HG03439 (cell line): Measurements from ENCODE around the gene RUNDC3A.
"Not testable (repeated sequence)": the region's sequence is repeated elsewhere in the genome, so short reads cannot be mapped to it uniquely, and the experiment has no call there.

Experiments
- ATAC-seq: cut with Tn5 transposase; IDR thresholded peaks from one replicate; pipeline ENCODE4 v1.9.1; 2021; ENCODE audit warnings: mild to moderate bottlenecking, moderate library complexity; ENCODE audit not compliant: unreplicated experiment

The RUNDC3A gene

DNA sequence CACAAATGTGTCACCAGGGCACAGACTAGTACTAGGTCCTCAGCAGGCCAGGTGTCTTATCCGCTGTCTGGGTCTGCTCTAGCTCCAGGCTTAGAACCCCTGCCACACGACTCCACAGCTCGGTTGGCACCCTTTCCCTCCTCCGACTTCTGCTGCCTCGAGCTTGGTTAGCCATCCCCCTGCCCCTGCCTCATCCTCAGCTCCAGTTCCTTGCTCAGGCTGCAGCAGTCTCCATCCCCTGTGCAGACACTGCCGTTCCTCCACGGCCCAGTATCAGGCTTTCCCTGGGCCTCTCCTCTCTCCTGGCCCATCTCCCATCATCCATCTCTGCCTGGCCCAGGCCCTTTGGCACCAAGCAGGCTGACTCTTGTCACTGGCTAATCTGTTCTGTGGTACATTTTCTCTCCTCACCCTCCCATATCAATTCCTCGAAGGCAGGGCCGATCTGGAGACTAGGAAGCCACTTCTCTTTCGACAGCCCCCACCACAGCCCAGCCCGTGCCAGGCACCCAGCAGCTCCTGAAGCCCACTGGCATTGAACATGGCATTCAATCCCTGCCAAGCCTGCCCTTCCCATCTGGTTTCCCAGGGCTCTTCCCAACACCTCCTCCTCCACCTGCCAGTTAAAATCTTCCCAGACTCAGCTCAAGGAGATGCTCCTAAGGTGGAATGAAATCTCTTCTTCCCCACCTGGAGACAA lies 35.3 kb downstream of the RUNDC3A start:
- ATAC-seq: no peak

DNA sequence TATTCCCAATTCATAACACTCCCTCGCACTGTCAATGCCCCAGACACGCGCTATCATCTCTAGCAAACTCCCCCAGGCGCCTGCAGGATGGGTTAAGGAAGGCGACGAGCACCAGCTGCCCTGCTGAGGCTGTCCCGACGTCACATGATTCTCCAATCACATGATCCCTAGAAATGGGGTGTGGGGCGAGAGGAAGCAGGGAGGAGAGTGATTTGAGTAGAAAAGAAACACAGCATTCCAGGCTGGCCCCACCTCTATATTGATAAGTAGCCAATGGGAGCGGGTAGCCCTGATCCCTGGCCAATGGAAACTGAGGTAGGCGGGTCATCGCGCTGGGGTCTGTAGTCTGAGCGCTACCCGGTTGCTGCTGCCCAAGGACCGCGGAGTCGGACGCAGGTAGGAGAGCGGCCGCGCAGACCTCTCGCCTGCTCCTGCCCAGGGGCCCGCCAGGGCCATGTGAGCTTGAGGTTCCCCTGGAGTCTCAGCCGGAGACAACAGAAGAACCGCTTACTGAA lies 36.6 kb downstream of the RUNDC3A start, which contains the start of gene GRN:
GRN (plus strand) TSS at position 364 of the 515 bp plus-strand sequence. CDS start 3,863 bp downstream, outside the sequence.
- peak; percentile 68 for ATAC-seq

- peak; percentile 4 for ATAC-seq
Measured at GRCh38 chr17:44345454-44346026, 37.1 kb downstream of the RUNDC3A start.

GRCh38 chr17:44346064-44346844 lies 37.9 kb downstream of the RUNDC3A start:
- ATAC-seq: no peak

GRCh38 chr17:44347206-44348055 lies 39.0 kb downstream of the RUNDC3A start:
- not testable (repeated sequence) for ATAC-seq

DNA sequence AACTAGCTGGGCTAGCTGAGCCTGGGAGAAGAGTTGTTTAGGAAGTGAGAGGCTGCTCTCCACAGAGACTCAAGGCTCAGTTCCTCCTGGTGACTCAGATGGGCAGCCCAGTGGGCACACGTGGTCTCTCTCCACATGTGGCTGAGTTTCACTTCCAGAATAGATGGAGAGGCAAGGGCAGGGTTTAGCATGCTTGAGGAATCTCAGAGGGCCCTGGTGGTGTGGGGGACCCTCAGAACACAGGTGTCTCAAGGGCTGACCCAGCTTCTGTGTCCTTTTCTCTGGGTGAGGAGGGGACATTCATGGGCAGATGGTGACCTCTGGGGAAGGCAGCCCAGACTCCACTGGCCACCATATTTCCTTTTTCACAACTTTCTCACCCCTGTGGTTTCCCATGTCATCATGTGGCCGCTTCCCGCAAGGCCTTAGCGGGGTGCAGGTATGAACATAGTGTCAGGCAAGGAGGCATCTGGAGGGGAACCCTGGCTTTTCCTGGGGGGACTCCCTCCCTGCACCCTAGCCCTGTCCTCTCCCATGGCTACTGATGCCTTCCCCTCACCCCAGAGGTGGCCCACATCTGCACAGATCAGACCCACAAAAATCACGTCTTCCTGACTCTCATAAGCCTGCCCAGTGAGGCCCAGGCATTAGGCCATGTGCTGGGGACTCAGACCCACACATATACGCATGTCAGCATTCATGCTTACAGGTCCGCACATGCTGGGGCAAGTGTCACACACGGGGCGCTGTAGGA lies 40.0 kb downstream of the RUNDC3A start:
- ATAC-seq: peak; percentile 38

DNA sequence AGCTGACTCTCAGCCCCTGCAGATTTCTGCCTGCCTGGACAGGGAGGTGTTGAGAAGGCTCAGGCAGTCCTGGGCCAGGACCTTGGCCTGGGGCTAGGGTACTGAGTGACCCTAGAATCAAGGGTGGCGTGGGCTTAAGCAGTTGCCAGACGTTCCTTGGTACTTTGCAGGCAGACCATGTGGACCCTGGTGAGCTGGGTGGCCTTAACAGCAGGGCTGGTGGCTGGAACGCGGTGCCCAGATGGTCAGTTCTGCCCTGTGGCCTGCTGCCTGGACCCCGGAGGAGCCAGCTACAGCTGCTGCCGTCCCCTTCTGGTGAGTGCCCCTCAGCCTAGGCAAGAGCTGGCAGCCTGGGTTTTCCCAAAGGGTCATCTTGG lies 40.6 kb downstream of the RUNDC3A start:
- ATAC-seq: no peak

- ATAC-seq: no peak
Measured at GRCh38 chr17:44349553-44350070, 41.2 kb downstream of the RUNDC3A start.

GRCh38 chr17:44350733-44351226 lies 42.4 kb downstream of the RUNDC3A start:
- ATAC-seq: no peak

DNA sequence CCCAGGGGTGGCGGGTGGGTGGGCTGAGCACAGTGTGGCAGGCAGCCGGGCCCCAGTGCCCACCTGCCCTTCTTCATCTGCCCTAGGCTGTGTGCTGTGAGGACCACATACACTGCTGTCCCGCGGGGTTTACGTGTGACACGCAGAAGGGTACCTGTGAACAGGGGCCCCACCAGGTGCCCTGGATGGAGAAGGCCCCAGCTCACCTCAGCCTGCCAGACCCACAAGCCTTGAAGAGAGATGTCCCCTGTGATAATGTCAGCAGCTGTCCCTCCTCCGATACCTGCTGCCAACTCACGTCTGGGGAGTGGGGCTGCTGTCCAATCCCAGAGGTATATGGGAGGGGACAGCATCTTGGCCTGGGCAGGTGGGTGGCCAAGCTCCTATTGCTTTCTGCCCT lies 43.1 kb downstream of the RUNDC3A start:
- ATAC-seq: no peak

- no peak for ATAC-seq
Measured at GRCh38 chr17:44351961-44352827, 43.8 kb downstream of the RUNDC3A start.

DNA sequence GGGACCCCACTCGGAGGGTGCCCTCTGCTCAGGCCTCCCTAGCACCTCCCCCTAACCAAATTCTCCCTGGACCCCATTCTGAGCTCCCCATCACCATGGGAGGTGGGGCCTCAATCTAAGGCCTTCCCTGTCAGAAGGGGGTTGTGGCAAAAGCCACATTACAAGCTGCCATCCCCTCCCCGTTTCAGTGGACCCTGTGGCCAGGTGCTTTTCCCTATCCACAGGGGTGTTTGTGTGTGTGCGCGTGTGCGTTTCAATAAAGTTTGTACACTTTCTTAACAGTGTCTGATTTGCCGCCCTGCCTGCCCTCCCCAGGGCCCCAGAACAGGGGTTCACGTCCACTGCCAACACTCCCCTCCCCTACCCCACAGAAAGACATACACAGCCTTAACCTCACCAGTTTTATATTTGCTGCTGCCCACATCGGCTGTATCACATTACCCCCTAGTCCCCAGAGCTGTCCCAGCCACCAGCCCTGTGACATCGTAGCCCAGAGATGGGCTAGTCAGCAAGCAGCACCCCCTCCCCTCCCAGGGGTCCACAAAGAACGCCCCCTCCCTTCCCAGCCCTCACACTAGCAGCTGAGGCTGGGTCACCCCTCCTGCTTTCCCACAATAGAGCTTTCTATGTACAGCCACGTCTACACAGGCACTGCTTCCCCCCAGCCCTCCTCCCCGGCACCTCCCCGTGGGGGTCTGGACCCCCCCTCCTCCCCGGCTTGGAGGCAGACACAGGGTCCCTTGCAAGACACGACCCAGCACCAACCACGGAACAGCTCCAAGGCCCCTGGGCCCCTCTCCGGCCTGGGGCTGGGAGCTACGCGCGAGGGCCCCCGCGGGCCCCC lies 44.6 kb downstream of the RUNDC3A start:
- no peak for ATAC-seq

DNA sequence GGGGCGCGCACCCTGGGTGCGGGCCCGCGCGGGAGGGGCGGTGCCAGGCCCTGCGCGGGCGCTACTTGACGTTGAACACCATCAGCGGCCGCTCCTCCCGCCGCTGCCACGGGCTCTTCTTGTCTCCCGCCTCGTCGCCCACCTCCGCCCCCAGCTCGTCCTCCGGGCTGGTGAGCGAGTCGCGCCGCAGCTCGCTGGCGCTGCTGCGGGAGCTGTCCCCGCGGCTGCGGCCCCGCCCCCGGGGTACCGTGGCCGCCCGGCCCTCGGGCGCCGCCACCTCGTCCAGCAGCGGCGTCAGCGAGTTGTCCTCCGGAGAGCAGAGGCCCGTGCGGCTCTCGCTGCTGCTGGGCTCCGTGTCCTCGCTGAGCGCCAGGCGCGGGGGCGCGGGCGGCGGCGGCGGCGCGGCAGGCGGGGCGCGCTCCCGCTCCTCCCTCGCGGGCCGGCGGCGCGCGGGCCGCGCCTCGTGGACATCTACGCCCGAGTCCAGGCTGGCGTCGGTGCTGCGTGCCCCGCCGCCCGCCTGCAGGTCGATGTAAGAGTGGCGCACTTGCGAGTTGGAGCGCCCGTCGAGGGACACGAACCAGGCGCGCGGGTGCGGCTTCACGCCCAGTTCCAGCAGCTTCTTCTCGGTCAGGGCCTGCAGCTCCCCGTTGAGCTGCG lies 45.4 kb downstream of the RUNDC3A start:
- no peak for ATAC-seq

- no peak for ATAC-seq
Measured at GRCh38 chr17:44354582-44355561, 46.5 kb downstream of the RUNDC3A start.

DNA sequence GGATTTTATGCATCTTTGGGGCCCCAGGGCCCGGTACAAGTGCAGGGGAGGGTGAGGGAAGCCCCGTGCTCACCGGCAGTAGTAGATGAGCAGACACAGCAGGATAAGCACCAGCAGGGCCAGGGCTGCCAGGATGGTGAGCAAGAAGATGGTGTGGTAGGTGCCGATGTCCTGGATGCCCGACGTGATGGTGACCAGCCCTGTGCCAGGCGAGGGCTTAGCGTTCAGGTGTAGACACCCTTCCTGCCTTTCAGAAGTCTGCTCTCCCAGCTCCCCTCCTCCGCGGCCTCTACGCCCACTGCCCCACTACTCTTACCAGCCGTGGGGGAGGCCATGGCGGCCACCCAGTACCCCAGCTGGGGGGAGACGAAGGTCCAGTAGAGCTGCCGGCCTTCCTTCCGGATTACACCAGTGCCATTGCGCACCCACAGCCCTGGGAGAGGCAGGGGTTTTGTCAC lies 47.3 kb downstream of the RUNDC3A start:
- no peak for ATAC-seq

GRCh38 chr17:44356241-44356640 lies 47.8 kb downstream of the RUNDC3A start:
- no peak for ATAC-seq
